ENCODE measurements around the gene WNK2.

Gene WNK2

GRCh38 chr9:93295456-93296076 is 111.6 kb downstream of the WNK2 start:
- DNase-seq (ENCODE audit: low spot score), result no peak

GRCh38 chr9:93296889-93297480 is 113.0 kb downstream of the WNK2 start:
- DNase-seq (ENCODE audit: low spot score), result no peak

- DNase-seq (ENCODE audit: low spot score), result no peak
Observed at GRCh38 chr9:93297659-93298497, 113.9 kb downstream of the WNK2 start.

GRCh38 chr9:93298498-93299417 is 114.8 kb downstream of the WNK2 start:
- DNase-seq (ENCODE audit: low spot score), result peak; percentile 9

- peak; percentile 9 for DNase-seq (ENCODE audit: low spot score)
Observed at GRCh38 chr9:93299418-93300174, 115.7 kb downstream of the WNK2 start.

GRCh38 chr9:93300175-93300572 is 116.2 kb downstream of the WNK2 start:
- no peak for DNase-seq (ENCODE audit: low spot score)

GRCh38 chr9:93300585-93301081 is 116.7 kb downstream of the WNK2 start:
- peak; percentile 7 for DNase-seq (ENCODE audit: low spot score)

GRCh38 chr9:93301291-93301811 is 117.4 kb downstream of the WNK2 start:
- peak; percentile 9 for DNase-seq (ENCODE audit: low spot score)

GRCh38 chr9:93301911-93302541 is 118.1 kb downstream of the WNK2 start:
- peak; percentile 8 for DNase-seq (ENCODE audit: low spot score)

- peak; percentile 77 for DNase-seq (ENCODE audit: low spot score)
Observed at GRCh38 chr9:93302586-93303257, 118.8 kb downstream of the WNK2 start.

- DNase-seq (ENCODE audit: low spot score), result peak; percentile 7
Observed at GRCh38 chr9:93303258-93303771, 119.4 kb downstream of the WNK2 start.

GRCh38 chr9:93303806-93304573 is 120.1 kb downstream of the WNK2 start:
- DNase-seq (ENCODE audit: low spot score), result peak; percentile 6

GRCh38 chr9:93304574-93305496 is 120.9 kb downstream of the WNK2 start:
- DNase-seq (ENCODE audit: low spot score), result peak; percentile 87

- DNase-seq (ENCODE audit: low spot score), result no peak
Observed at GRCh38 chr9:93305497-93306020, 121.6 kb downstream of the WNK2 start.

- DNase-seq (ENCODE audit: low spot score), result no peak
Observed at GRCh38 chr9:93306081-93306480, 122.1 kb downstream of the WNK2 start.

GRCh38 chr9:93306579-93307091 is 122.7 kb downstream of the WNK2 start:
- DNase-seq (ENCODE audit: low spot score), result no peak

Measured in AG20443 (cell line).